Ishikawa (cell line): ENCODE measurements around the gene VAV3.

Source experiments
- CEBPB ChIP-seq: IDR thresholded peaks from 2 replicates; pipeline ENCODE4 v1.6.1; 2012
- CREB1 ChIP-seq: IDR thresholded peaks from 2 replicates; pipeline ENCODE4 v1.6.1; 2012; ENCODE audit warnings: low read depth
- EGR1 ChIP-seq: IDR thresholded peaks from 2 replicates; pipeline ENCODE4 v1.6.1; 2012
- EP300 ChIP-seq: IDR thresholded peaks from 2 replicates; pipeline ENCODE4 v1.6.1; 2012; ENCODE audit warnings: borderline replicate concordance
- FOXM1 ChIP-seq: IDR thresholded peaks from 2 replicates; pipeline ENCODE4 v1.6.1; 2012; ENCODE audit warnings: low read depth, borderline replicate concordance
- MAX ChIP-seq: IDR thresholded peaks from 2 replicates; pipeline ENCODE4 v1.6.1; 2012
- NFIC ChIP-seq: IDR thresholded peaks from 2 replicates; pipeline ENCODE4 v1.6.1; 2012
- RAD21 ChIP-seq: IDR thresholded peaks from 2 replicates; pipeline ENCODE4 v1.6.1; 2012; ENCODE audit warnings: low read depth
- TAF1 ChIP-seq: IDR thresholded peaks from 2 replicates; pipeline ENCODE4 v1.6.1; 2012; ENCODE audit warnings: low read depth, mild to moderate bottlenecking
- TCF12 ChIP-seq: IDR thresholded peaks from 2 replicates; pipeline ENCODE4 v1.6.1; 2012; ENCODE audit warnings: low read depth
- TEAD4 ChIP-seq: IDR thresholded peaks from 2 replicates; pipeline ENCODE4 v1.6.1; 2012
- USF1 ChIP-seq: IDR thresholded peaks from 2 replicates; pipeline ENCODE4 v1.6.1; 2012
- YY1 ChIP-seq: IDR thresholded peaks from 2 replicates; pipeline ENCODE4 v1.6.1; 2012; ENCODE audit warnings: low read depth
- ZBTB7A ChIP-seq: IDR thresholded peaks from 2 replicates; pipeline ENCODE4 v1.6.1; 2012; ENCODE audit warnings: low read depth
- TF ChIP-seq, protein P1 (sequence below): IDR thresholded peaks from 2 replicates; pipeline ENCODE4 v1.6.1; 2012; ENCODE audit warnings: low read depth, mild to moderate bottlenecking

The VAV3 gene

DNA sequence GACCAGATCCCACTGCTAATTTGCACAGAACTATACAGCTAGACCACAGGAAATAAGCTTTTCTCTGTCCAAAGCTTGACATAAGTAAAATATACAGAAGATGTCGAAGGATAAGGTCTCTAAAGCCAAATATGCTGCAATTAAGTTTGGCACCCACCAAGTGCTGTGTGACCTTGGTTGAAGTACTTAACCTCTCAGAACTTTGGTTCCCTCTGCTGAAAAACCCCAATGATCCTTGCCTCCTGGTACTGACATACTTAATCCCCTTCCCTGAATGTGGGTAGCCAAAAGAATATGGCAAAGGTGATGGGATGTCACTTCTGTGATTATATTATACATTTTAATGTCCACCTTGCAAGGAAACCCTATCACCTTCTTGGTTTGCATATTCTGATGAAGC is 290.5 kb downstream of the VAV3 start:
- TF ChIP-seq USF1: no peak
- TF ChIP-seq EP300: no peak
- no peak for TF ChIP-seq NFIC

- TF ChIP-seq TCF12 (no peak), TEAD4 (no peak)
- TF ChIP-seq, protein P1, sequence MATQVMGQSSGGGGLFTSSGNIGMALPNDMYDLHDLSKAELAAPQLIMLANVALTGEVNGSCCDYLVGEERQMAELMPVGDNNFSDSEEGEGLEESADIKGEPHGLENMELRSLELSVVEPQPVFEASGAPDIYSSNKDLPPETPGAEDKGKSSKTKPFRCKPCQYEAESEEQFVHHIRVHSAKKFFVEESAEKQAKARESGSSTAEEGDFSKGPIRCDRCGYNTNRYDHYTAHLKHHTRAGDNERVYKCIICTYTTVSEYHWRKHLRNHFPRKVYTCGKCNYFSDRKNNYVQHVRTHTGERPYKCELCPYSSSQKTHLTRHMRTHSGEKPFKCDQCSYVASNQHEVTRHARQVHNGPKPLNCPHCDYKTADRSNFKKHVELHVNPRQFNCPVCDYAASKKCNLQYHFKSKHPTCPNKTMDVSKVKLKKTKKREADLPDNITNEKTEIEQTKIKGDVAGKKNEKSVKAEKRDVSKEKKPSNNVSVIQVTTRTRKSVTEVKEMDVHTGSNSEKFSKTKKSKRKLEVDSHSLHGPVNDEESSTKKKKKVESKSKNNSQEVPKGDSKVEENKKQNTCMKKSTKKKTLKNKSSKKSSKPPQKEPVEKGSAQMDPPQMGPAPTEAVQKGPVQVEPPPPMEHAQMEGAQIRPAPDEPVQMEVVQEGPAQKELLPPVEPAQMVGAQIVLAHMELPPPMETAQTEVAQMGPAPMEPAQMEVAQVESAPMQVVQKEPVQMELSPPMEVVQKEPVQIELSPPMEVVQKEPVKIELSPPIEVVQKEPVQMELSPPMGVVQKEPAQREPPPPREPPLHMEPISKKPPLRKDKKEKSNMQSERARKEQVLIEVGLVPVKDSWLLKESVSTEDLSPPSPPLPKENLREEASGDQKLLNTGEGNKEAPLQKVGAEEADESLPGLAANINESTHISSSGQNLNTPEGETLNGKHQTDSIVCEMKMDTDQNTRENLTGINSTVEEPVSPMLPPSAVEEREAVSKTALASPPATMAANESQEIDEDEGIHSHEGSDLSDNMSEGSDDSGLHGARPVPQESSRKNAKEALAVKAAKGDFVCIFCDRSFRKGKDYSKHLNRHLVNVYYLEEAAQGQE: no peak
Measured at GRCh38 chr1:107673006-107673405, 292.0 kb downstream of the VAV3 start.

GRCh38 chr1:107670397-107671040 is 294.5 kb downstream of the VAV3 start:
- TF ChIP-seq USF1 (no peak), TEAD4 (no peak; the same call in 1 of the 2 replicates)

DNA sequence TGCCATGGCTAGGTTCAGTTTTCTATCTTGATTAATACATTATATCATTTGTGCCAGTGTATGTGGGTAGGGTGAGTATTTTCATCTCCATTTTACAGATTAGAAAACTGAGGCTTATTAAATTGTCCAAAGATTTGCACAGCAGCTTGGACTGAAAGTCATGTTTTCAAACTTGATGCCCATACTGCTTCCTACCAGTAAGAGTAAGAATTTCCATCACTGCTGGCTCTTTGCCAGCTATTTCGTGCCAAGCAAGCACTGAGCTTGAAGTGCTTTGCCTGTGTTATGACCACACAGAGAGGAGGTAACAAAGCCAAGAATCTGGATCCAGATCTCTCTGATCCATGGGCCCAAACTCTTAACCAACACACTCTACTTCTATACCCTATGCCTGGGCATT is 295.0 kb downstream of the VAV3 start:
- TF ChIP-seq TEAD4: peak; percentile 25
- 0 out of 2 replicates have a peak, but pooled peaks have one; percentile 16 for TF ChIP-seq CREB1
- TF ChIP-seq, protein P1: no peak
- TF ChIP-seq YY1: no peak
- no peak for TF ChIP-seq RAD21
- peak; percentile 94 for TF ChIP-seq NFIC
- peak; percentile 38; the same call in 1 of the 2 replicates for TF ChIP-seq EP300
- TF ChIP-seq MAX: no peak
- TF ChIP-seq EGR1: no peak

GRCh38 chr1:107668762-107669161 is 296.2 kb downstream of the VAV3 start:
- TF ChIP-seq MAX (no peak), TCF12 (no peak), TEAD4 (no peak), TAF1 (no peak), ZBTB7A (no peak), FOXM1 (no peak), NFIC (no peak), RAD21 (no peak), CEBPB (no peak)
- TF ChIP-seq, protein P1: no peak

GRCh38 chr1:107666493-107666892 is 298.5 kb downstream of the VAV3 start:
- TF ChIP-seq, protein P1: no peak
- TF ChIP-seq TCF12 (no peak), USF1 (no peak), TEAD4 (no peak), EP300 (no peak), ZBTB7A (no peak), CREB1 (no peak)
